Endodermal cell (in vitro differentiated cells): ENCODE data around the gene CCDC77. TPM values are rescaled to one million over a fixed set of nuclear protein-coding genes. Genes with fewer than 3 reads are reported as not detected.

Source experiments
- DNase-seq: peaks from one replicate; pipeline ENCODE4 v3.0.0-alpha.2; 2017
- H3K27ac ChIP-seq: 2 replicates; pipeline ENCODE4 v1.5.1; 2013; ENCODE audit warnings: mild to moderate bottlenecking, low read depth, low read length, moderate library complexity
- H3K27me3 ChIP-seq: 2 replicates; pipeline ENCODE4 v1.6.1; 2013; ENCODE audit warnings: mild to moderate bottlenecking, low read length, moderate library complexity; ENCODE audit not compliant: insufficient read depth, control insufficient read depth, poor library complexity, severe bottlenecking
- H3K36me3 ChIP-seq: 2 replicates; pipeline ENCODE4 v1.7.0; 2013; ENCODE audit warnings: mild to moderate bottlenecking, low read length, moderate library complexity; ENCODE audit not compliant: control insufficient read depth, insufficient read depth
- H3K4me1 ChIP-seq: one replicate; pipeline ENCODE4 v1.7.0; 2013; ENCODE audit warnings: low read length; ENCODE audit not compliant: control insufficient read depth, insufficient read depth
- H3K4me3 ChIP-seq: 2 replicates; pipeline ENCODE4 v1.5.1; 2013; ENCODE audit warnings: mild to moderate bottlenecking, low read length, moderate library complexity
- H3K9ac ChIP-seq: 2 replicates; pipeline ENCODE4 v1.6.1; 2013; ENCODE audit warnings: mild to moderate bottlenecking, low read length, moderate library complexity; ENCODE audit not compliant: poor library complexity, severe bottlenecking; ENCODE audit errors: extremely low read depth
- H3K9me3 ChIP-seq: 2 replicates; pipeline ENCODE4 v1.6.1; 2013; ENCODE audit warnings: mild to moderate bottlenecking, low read length, moderate library complexity; ENCODE audit not compliant: control insufficient read depth
- H3K27ac Mint-ChIP-seq: 2 replicates; pipeline ENCODE4 v1.8.0; 2020; ENCODE audit warnings: mixed read lengths
- H3K27me3 Mint-ChIP-seq: 2 replicates; pipeline ENCODE4 v1.8.0; 2021; ENCODE audit warnings: mild to moderate bottlenecking, mixed read lengths; ENCODE audit not compliant: insufficient read depth
- H3K36me3 Mint-ChIP-seq: 2 replicates; pipeline ENCODE4 v1.8.0; 2020; ENCODE audit warnings: low read depth, mixed read lengths
- H3K4me1 Mint-ChIP-seq: 2 replicates; pipeline ENCODE4 v1.8.0; 2020; ENCODE audit warnings: mixed read lengths
- H3K4me3 Mint-ChIP-seq: 2 replicates; pipeline ENCODE4 v1.8.0; 2020; ENCODE audit warnings: mild to moderate bottlenecking, moderate library complexity, mixed read lengths
- H3K9me3 Mint-ChIP-seq: 2 replicates; pipeline ENCODE4 v1.8.0; 2020; ENCODE audit warnings: mild to moderate bottlenecking, mixed read lengths
- WGBS, 2 experiments: methylation state at CpG; one replicate each; pipeline versions ENCODE4 v1.1.5 to v1.1.7; 2013; ENCODE audit warnings: missing lambda C conversion rate in 2 of 2, mixed read lengths in 1 of 2; ENCODE audit not compliant: insufficient coverage in 1 of 2, insufficient read length in 1 of 2; 5-methylcytosine and 5-hydroxymethylcytosine counted together
- total RNA-seq, 2 donors: library from RNA; stranded (reverse); fragmentation: NEBNext Ultra II Directional in 1 of 2; extraction: Animal tissue kit (Norgen Biotek cat#: 25700) in 1 of 2; gene quantifications; 2 replicates in 1 of 2; 3 replicates in 1 of 2; pipeline ENCODE4 v1.2.1, GENCODE V29; 2021
- TF ChIP-seq, protein P1 (sequence below): fragments of 200-600 bp; sonication (generic); conservative IDR thresholded peaks from 2 replicates; pipeline ENCODE4 v1.5.0; 2021; ENCODE audit warnings: antibody characterized with exemption, mild to moderate bottlenecking

Gene CCDC77
- total RNA-seq, 2 donors from 2014 or later: 26.4 to 39.1 TPM

DNA sequence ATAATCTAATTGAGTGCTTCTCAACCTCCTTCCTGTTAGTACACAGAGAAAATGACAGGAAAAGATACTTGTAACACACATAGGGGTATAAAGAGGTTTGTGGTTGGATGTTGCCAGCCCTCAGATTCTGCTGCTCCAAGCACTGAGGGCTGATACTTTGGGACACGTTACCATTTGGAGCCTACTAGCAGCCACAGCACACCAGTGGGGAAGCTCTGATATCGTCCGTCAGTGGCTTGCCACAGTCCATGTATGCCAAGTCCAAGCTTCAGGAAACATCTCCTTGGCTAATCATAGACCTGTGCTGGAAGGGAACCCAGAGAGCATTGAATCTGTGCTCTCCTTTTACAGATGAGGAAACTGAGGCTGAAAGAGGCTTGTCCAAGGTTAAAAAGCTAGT, 80.6 kb downstream of the CCDC77 start:
- H3K9me3 ChIP-seq: peaks cover 2% of the 10 kb centered on the region
- H3K4me3 ChIP-seq: no peak overlapping the region
- no peaks in the 10 kb centered on the region for H3K27me3 Mint-ChIP-seq
- H3K27me3 ChIP-seq: no peaks in the 10 kb centered on the region
- H3K9ac ChIP-seq: no peak overlapping the region
- WGBS, 2 experiments: 95% methylated on average over 3 of the region's 3 CpGs; no CpG with 5 or more reads in 1 of the 2 experiments
- H3K27ac ChIP-seq: no peak overlapping the region
- H3K4me3 Mint-ChIP-seq: no peak overlapping the region
- no peak overlapping the region for H3K27ac Mint-ChIP-seq
- H3K36me3 Mint-ChIP-seq: peaks cover 50% of the 10 kb centered on the region
- H3K4me1 Mint-ChIP-seq: peaks cover 17% of the 10 kb centered on the region
- TF ChIP-seq, protein P1, sequence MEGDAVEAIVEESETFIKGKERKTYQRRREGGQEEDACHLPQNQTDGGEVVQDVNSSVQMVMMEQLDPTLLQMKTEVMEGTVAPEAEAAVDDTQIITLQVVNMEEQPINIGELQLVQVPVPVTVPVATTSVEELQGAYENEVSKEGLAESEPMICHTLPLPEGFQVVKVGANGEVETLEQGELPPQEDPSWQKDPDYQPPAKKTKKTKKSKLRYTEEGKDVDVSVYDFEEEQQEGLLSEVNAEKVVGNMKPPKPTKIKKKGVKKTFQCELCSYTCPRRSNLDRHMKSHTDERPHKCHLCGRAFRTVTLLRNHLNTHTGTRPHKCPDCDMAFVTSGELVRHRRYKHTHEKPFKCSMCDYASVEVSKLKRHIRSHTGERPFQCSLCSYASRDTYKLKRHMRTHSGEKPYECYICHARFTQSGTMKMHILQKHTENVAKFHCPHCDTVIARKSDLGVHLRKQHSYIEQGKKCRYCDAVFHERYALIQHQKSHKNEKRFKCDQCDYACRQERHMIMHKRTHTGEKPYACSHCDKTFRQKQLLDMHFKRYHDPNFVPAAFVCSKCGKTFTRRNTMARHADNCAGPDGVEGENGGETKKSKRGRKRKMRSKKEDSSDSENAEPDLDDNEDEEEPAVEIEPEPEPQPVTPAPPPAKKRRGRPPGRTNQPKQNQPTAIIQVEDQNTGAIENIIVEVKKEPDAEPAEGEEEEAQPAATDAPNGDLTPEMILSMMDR: no peak
- peaks cover 4% of the 10 kb centered on the region for H3K9me3 Mint-ChIP-seq
- H3K36me3 ChIP-seq: peaks cover 23% of the 10 kb centered on the region
- H3K4me1 ChIP-seq: no peaks in the 10 kb centered on the region
- DNase-seq: peak; percentile 35

DNA sequence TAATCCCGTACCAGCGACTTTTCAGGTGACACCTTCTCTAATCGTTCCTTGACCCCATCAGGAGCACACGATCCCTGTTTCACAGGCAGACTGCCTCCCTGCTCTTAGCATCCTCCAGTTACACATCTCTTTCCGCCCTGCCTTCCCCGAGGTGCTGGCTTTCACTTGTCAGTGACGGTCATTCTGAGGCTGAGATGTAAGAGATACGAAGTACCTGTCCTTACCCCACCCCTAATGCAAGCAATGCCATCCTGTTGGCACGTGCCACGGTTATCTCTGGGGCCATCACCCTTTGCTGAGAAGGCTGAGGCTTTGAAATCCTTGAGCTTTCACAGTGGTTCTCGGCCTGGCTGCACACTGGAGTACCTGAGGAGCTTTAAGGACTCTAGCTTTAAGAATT, 82.7 kb downstream of the CCDC77 start:
- no peaks in the 10 kb centered on the region for H3K4me1 ChIP-seq
- H3K27me3 ChIP-seq: no peaks in the 10 kb centered on the region
- no peaks in the 10 kb centered on the region for H3K27me3 Mint-ChIP-seq
- H3K4me3 Mint-ChIP-seq: no peak overlapping the region
- H3K36me3 Mint-ChIP-seq: peaks cover 60% of the 10 kb centered on the region
- peak; percentile 33 for DNase-seq
- peaks cover 28% of the 10 kb centered on the region for H3K36me3 ChIP-seq
- peaks cover 8% of the 10 kb centered on the region for H3K4me1 Mint-ChIP-seq
- H3K9ac ChIP-seq: no peak overlapping the region
- H3K9me3 Mint-ChIP-seq: peaks cover 23% of the 10 kb centered on the region
- WGBS, 2 experiments: 92% methylated on average over 10 to 11 of the region's 11 CpGs
- TF ChIP-seq, protein P1: no peak
- H3K9me3 ChIP-seq: peaks cover 23% of the 10 kb centered on the region
- no peak overlapping the region for H3K4me3 ChIP-seq
- no peak overlapping the region for H3K27ac Mint-ChIP-seq
- H3K27ac ChIP-seq: no peak overlapping the region

DNA sequence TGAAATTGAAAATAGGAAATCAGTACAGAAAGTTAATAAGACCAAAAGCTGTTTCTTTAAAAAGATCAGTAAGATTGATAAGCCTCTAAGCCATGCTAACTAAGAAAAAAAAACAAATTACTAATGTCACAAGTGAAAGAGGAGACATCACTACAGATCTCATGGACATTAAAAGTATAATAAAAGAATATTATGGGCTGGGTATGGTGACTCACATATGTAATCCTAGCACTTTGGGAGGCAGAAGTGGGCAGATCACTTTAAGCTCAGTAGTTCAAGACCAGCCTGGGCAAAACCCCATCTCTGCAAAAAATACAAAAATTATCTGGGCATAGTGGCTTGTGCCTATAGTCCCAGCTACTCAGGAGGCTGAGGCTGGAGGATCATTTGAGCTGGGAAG, 88.8 kb downstream of the CCDC77 start:
- H3K4me3 Mint-ChIP-seq: no peak overlapping the region

More for the DNA sequence above, 88.8 kb downstream of the CCDC77 start:
- Histone ChIP-seq H3K4me3 (peak overlapping the region; percentile 48), H3K9ac (no peak overlapping the region), H3K27me3 (no peaks in the 10 kb centered on the region), H3K4me1 (no peaks in the 10 kb centered on the region), H3K36me3 (peaks cover 19% of the 10 kb centered on the region), H3K27ac (no peak overlapping the region), H3K9me3 (peaks cover 67% of the 10 kb centered on the region)
- TF ChIP-seq, protein P1: no peak
- Mint-ChIP-seq H3K4me1 (peaks cover 5% of the 10 kb centered on the region), H3K27ac (no peak overlapping the region), H3K36me3 (peaks cover 60% of the 10 kb centered on the region), H3K27me3 (no peaks in the 10 kb centered on the region), H3K9me3 (peaks cover 70% of the 10 kb centered on the region)
- DNase-seq: peak; percentile 6

Other genes with a start within 250 kb of the CCDC77 start
- gene SLC6A12, start 187.5 kb upstream of the CCDC77 start, total RNA-seq: 1 to 10 TPM in 1 of 2 donors, under 1 TPM in 1; 0.58 to 1.3 TPM
- gene SLC6A13, start 138.8 kb upstream of the CCDC77 start, total RNA-seq: 1 to 10 TPM; 1.1 to 2.4 TPM
- gene KDM5A, start 12.3 kb upstream of the CCDC77 start, total RNA-seq: 100 to 1,000 TPM in 1 of 2 donors, 10 to 100 TPM in 1; 59.9 to 157 TPM
- 100 to 1,000 TPM in 1 of 2 donors, 10 to 100 TPM in 1; 61.5 to 155 TPM for gene B4GALNT3, start 58.3 kb downstream of the CCDC77 start, total RNA-seq